SU-DHL-6 (cell line): ENCODE results near the gene ESR1.

Experiments
- EZH2phosphoT487 ChIP-seq: fragments of 200-600 bp; sonication (generic), shearing (Covaris generic); conservative IDR thresholded peaks from 2 replicates; pipeline ENCODE4 v1.6.1; 2018; ENCODE audit warnings: mild to moderate bottlenecking, antibody characterized with exemption, low read length, moderate library complexity, mixed read lengths
- TF ChIP-seq, protein P1 (sequence below): fragments of 200-600 bp; sonication (generic); IDR thresholded peaks from one replicate; pipeline ENCODE4 v1.5.1; 2017; ENCODE audit warnings: antibody characterized with exemption, mild to moderate bottlenecking, low read length, moderate library complexity; ENCODE audit not compliant: insufficient read depth, poor library complexity, severe bottlenecking

DNA sequence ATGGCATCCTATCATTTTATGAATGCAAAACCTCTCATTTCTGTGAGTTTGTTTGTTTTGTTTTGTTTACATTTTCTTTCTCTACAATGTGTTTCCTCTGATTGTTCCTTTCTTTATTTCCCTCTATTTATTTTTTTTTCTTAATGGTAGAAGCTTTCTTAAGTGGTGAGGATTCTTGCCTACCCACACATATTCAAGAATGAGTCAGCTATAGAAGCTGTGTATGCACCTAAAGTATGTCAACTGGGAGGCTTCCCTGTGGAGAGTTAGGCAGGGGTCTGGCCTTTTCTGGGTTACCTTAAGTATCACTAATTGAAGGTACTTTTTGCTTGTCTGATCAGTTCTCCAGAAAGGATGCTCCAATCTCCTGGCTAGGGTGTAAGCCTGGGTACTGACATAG, 354.0 kb downstream of the ESR1 start:
- TF ChIP-seq, protein P1, sequence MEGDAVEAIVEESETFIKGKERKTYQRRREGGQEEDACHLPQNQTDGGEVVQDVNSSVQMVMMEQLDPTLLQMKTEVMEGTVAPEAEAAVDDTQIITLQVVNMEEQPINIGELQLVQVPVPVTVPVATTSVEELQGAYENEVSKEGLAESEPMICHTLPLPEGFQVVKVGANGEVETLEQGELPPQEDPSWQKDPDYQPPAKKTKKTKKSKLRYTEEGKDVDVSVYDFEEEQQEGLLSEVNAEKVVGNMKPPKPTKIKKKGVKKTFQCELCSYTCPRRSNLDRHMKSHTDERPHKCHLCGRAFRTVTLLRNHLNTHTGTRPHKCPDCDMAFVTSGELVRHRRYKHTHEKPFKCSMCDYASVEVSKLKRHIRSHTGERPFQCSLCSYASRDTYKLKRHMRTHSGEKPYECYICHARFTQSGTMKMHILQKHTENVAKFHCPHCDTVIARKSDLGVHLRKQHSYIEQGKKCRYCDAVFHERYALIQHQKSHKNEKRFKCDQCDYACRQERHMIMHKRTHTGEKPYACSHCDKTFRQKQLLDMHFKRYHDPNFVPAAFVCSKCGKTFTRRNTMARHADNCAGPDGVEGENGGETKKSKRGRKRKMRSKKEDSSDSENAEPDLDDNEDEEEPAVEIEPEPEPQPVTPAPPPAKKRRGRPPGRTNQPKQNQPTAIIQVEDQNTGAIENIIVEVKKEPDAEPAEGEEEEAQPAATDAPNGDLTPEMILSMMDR: no peak
- TF ChIP-seq EZH2phosphoT487: no peak
